A673 (cell line): ENCODE data around the gene RPS27A.

Experiments used
- EZH2 ChIP-seq: fragments of 200-600 bp; sonication (generic); IDR thresholded peaks from 2 replicates; pipeline ENCODE4 v1.6.1; 2017; ENCODE audit warnings: borderline replicate concordance, low read depth, mild to moderate bottlenecking, mixed read lengths, antibody characterized with exemption, low read length; ENCODE audit not compliant: poor library complexity, severe bottlenecking
- TF ChIP-seq, protein P1 (sequence below): fragments of 300-800, 200-600 bp; sonication (generic); conservative IDR thresholded peaks from 2 replicates; pipeline ENCODE4 v1.5.1; 2017; ENCODE audit warnings: low read depth, mild to moderate bottlenecking, antibody characterized with exemption, low read length, moderate library complexity, mixed read lengths

DNA sequence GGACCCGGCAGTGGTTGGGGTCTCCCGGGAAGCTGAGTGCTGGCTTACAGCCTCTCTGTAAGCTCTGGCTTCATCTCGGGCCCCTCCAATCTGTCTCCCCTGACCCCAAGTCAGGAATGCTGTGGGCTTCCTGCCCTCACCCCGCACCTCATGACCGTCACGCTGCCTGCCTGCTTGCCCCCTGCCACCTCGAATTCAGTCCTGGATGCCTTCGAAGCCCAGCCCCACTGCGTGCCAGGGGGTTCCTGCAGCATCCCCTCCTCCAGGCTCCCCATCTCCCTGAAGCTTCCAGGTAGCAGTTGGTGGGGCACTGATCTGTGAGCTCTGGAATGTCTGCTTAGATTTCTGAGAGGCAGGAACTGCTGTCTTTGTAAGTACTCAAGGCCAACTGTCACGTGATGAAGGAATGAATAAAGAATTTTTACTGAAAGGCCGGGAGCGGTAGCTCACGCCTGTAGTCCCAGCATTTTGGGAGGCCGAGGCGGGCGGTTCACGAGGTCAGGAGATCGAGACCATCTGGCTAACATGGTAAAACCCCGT lies 6.9 kb upstream of the RPS27A start:
- TF ChIP-seq, protein P1, sequence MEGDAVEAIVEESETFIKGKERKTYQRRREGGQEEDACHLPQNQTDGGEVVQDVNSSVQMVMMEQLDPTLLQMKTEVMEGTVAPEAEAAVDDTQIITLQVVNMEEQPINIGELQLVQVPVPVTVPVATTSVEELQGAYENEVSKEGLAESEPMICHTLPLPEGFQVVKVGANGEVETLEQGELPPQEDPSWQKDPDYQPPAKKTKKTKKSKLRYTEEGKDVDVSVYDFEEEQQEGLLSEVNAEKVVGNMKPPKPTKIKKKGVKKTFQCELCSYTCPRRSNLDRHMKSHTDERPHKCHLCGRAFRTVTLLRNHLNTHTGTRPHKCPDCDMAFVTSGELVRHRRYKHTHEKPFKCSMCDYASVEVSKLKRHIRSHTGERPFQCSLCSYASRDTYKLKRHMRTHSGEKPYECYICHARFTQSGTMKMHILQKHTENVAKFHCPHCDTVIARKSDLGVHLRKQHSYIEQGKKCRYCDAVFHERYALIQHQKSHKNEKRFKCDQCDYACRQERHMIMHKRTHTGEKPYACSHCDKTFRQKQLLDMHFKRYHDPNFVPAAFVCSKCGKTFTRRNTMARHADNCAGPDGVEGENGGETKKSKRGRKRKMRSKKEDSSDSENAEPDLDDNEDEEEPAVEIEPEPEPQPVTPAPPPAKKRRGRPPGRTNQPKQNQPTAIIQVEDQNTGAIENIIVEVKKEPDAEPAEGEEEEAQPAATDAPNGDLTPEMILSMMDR = no peak
- no peak for TF ChIP-seq EZH2
